ENCODE data around the gene CFAP44. TPM values are rescaled to one million over a fixed set of nuclear protein-coding genes. Genes with fewer than 3 reads are reported as not detected.

The CFAP44 gene
- total and polyA plus RNA-seq, 2 donors (not counting 3 experiments of a cell fraction or from before 2014, with no cell fraction given): 1.5 to 4.7 TPM

DNA sequence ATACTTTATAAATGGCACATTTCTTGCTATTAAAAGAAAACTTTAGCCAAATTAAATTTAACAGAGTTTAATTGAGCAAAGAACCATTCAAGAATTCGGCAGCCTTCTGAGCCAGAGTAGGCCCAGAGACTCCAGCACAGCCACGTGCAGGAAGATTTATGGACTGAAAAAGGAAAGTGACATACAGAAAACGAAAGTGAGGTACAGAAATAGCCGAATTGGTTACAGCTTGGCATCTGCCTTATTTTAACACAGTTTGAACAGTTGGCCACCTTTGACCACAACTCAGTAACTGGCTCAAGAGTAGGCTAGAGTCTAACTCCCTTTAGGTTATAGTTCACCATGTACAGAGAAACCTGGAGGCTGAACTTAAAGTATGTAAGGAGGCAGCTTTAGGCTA is 17.6 kb downstream of the CFAP44 start:
- Histone ChIP-seq H3K9ac (replicated peaks; ENCODE audit: extremely low read depth, insufficient read depth, low read length) (no peak overlapping the region), H3K4me3 (replicated peaks in 1 of 3; ENCODE audit: insufficient read depth in 1 of 3, low read depth in 1 of 3, low read length in 3 of 3) (no peak overlapping the region), H3K79me2 (ENCODE audit: control insufficient read depth, insufficient read depth, low read length) (no peaks in the 10 kb centered on the region), H2AFZ (ENCODE audit: low read depth, low read length) (no peak overlapping the region), H3K27ac (ENCODE audit: insufficient read depth, low read depth, low read length) (no peak overlapping the region), H3K9me1 (replicated peaks; ENCODE audit: control insufficient read depth, extremely low read depth, insufficient read depth, low read length) (no peaks in the 10 kb centered on the region), H3K27me3 (ENCODE audit: control insufficient read depth in 2 of 2, insufficient read depth in 2 of 2, low read length in 2 of 2) (no peaks in the 10 kb centered on the region), H3K4me1 (ENCODE audit: control insufficient read depth, extremely low read depth, insufficient read depth, low read length) (peaks cover 5% of the 10 kb centered on the region), H3K9me3 (replicated peaks; ENCODE audit: control insufficient read depth, insufficient read depth, low read length) (no peaks in the 10 kb centered on the region), H3K36me3 (ENCODE audit: control insufficient read depth in 2 of 2, extremely low read depth in 1 of 2, insufficient read depth in 2 of 2, low read length in 2 of 2) (no peaks in the 10 kb centered on the region), H4K20me1 (replicated peaks; ENCODE audit: control insufficient read depth, extremely low read depth, insufficient read depth, low read length) (no peaks in the 10 kb centered on the region), H3K4me2 (ENCODE audit: insufficient read depth, low read length) (no peak overlapping the region)
- no peak for FAIRE-seq
- ChIA-PET CTCF (interaction anchor here (1.0 kb wide), 1 partner anchor 15 kb away, joined by 3 read pairs; no protein-coding TSS in a partner anchor), POLR2A (no interaction called here)
- intact Hi-C loops (cut with micrococcal nuclease) (no loop called here), dilution Hi-C loops (cut with MboI; ENCODE audit: extremely low pct_ligation_motif_present, low sequenced_read_pairs) (no loop called here)
- BruUV-seq (replicated peaks): no TSS peak
- no peak for DNase-seq (ENCODE audit: low read depth, low spot score)
- TF ChIP-seq MYC (IDR thresholded peaks at IDR 0.05; ENCODE audit: low read depth, low read length) (no peak), POLR2A (IDR thresholded peaks at IDR 0.05; ENCODE audit: low read depth, low read length) (no peak), EZH2 (IDR thresholded peaks at IDR 0.05; ENCODE audit: borderline replicate concordance, low read depth, low read length, severe bottlenecking) (no peak), POLR2AphosphoS5 (IDR thresholded peaks at IDR 0.05; ENCODE audit: insufficient read depth, low read depth, low read length) (no peak), FOS (IDR thresholded peaks at IDR 0.05; ENCODE audit: borderline replicate concordance, insufficient read depth, low read length) (no peak), JUN (IDR thresholded peaks at IDR 0.05; ENCODE audit: borderline replicate concordance, insufficient read depth, insufficient read length, low read depth) (no peak), GATA2 (IDR thresholded peaks at IDR 0.05; ENCODE audit: insufficient read depth, insufficient read length, low read depth, low read length) (no peak)
- TF ChIP-seq, protein P1, sequence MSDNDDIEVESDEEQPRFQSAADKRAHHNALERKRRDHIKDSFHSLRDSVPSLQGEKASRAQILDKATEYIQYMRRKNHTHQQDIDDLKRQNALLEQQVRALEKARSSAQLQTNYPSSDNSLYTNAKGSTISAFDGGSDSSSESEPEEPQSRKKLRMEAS (IDR thresholded peaks at IDR 0.05; ENCODE audit: insufficient read depth, insufficient read length): no peak
- TF ChIP-seq, protein P2, sequence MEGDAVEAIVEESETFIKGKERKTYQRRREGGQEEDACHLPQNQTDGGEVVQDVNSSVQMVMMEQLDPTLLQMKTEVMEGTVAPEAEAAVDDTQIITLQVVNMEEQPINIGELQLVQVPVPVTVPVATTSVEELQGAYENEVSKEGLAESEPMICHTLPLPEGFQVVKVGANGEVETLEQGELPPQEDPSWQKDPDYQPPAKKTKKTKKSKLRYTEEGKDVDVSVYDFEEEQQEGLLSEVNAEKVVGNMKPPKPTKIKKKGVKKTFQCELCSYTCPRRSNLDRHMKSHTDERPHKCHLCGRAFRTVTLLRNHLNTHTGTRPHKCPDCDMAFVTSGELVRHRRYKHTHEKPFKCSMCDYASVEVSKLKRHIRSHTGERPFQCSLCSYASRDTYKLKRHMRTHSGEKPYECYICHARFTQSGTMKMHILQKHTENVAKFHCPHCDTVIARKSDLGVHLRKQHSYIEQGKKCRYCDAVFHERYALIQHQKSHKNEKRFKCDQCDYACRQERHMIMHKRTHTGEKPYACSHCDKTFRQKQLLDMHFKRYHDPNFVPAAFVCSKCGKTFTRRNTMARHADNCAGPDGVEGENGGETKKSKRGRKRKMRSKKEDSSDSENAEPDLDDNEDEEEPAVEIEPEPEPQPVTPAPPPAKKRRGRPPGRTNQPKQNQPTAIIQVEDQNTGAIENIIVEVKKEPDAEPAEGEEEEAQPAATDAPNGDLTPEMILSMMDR (IDR thresholded peaks at IDR 0.05; ENCODE audit: extremely low read depth in 1 of 2, insufficient read depth in 1 of 2, low read depth in 1 of 2, low read length in 2 of 2): no peak
